Measurements from ENCODE around the gene TMCO1. TPM values are rescaled to one million over a fixed set of nuclear protein-coding genes. Genes with fewer than 3 reads are reported as not detected.
"Not testable (repeated sequence)": the region's sequence is repeated elsewhere in the genome, so short reads cannot be mapped to it uniquely, and the experiment has no call there.

Gene TMCO1, protein sequence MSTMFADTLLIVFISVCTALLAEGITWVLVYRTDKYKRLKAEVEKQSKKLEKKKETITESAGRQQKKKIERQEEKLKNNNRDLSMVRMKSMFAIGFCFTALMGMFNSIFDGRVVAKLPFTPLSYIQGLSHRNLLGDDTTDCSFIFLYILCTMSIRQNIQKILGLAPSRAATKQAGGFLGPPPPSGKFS
- total RNA-seq = 149 TPM

GRCh38 chr1:165768513-165769394, at the start of gene TMCO1:
Gene TMCO1 (minus strand): TSS chr1:165768868. CDS start chr1:165768751, 117 bp downstream.
- peak; percentile 96 for DNase-seq (ENCODE audit: low spot score)

DNA sequence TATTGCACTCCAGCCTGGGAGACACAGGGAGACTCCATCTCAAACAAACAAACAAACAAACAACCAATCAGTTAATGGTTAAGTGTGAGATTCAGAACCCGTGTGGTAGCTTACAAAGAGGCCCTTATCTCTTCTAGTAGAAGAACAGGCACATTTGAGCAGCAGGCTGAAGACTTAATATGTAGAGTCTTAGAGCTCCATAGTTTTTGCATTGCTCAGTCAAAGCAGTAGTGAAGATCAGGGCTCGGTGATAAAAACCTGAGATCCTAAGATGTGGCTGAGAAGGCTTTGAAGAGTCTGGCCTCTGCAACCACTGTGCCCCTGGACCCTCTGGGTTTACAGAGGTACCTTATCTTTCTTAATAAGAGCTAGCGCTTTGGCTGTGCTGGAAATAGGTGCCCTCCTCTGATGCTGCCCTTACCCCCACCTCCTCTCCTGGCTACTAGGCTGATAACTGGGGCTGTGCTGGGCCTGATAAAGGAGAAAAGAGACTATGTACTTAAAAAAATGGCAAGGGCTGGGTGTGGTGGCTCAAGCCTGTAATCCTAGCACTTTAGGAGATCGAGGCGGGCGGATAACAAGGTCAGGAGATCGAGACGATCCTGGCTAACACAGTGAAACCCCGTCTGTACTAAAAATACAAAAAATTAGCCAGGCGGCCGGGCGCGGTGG, 48.3 kb upstream of the TMCO1 start:
- no peak for DNase-seq (ENCODE audit: low spot score)

GRCh38 chr1:165816157-165816556, 47.5 kb upstream of the TMCO1 start:
- no peak for DNase-seq (ENCODE audit: low spot score)

DNA sequence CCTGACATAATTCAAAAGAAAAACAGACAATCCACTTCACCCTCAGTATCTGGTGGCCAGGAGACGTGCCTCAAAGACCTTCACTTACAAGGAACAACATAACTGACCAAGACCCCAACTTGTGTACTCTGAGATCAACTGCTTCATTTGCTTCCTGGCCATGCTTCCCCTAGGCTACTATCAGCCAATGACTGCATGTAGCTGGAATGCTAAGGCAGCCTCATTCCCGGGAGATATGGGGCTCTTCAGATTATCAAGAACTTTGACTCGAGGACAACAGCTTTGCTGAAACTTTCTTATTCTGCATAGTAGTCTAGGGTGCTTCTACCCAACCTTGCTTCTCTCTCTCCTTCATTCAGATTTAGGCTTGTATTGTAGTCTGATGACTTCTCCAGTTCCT, 47.1 kb upstream of the TMCO1 start:
- DNase-seq (ENCODE audit: low spot score) = no peak

DNA sequence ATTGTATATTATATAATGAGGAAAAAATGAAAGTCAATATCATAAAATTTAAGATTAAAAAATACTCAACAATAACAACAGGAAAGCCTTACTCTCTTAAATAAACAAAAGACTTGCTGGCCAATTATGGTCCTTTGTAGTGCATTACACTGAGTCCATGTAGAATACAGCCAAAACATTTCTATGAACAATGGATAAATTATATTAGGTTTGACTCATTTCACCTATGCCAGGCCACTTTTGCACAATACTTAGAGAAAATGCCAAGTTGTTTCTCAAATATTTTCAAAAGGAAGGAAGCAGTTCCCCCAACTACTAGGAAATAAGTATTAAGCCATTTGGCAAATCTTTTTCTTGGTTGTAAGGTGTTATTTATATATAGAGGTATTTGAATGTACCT, 38.9 kb upstream of the TMCO1 start:
- DNase-seq (ENCODE audit: low spot score) = no peak

DNA sequence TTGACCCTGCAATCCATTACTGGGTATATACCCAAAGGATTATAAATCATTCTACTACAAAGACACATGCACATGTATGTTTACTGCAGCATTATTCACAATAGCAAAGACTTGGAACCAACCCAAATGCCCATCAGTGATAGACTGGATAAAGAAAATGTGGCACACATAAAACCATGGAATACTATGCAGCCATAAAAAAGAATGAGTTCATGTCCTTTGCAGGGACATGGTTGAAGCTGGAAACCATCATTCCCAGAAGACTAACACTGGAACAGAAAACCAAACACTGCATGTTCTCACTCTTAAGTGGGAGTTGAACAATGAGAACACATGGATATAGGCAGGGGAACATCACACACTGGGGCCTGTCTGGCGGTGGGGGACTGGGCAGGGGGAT, 35.8 kb upstream of the TMCO1 start:
- DNase-seq (ENCODE audit: low spot score) = not testable (repeated sequence)

DNA sequence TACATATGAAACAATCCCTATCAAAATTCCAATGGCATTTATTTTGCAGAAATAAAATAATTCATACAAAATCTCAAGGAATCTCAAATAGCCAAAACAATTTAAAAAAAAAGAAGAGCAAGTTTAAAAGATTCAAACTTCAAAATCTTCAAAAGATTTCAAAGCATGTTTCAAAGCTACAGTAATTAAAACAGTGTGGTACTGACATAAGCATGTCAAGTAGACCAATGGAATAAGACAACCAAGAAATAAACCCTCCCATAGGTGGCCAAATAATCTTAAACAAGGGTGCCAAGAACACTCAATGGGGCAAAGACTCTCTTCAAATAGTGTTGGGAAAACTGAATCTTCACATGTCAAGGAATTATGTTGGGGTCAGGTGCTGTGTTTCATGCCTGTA, 30.7 kb upstream of the TMCO1 start:
- DNase-seq (ENCODE audit: low spot score) = no peak

- DNase-seq (ENCODE audit: low spot score) = no peak
Measured at GRCh38 chr1:165795894-165796293, 27.2 kb upstream of the TMCO1 start.

- DNase-seq (ENCODE audit: low spot score) = no peak
Measured at GRCh38 chr1:165793951-165794350, 25.3 kb upstream of the TMCO1 start.

DNA sequence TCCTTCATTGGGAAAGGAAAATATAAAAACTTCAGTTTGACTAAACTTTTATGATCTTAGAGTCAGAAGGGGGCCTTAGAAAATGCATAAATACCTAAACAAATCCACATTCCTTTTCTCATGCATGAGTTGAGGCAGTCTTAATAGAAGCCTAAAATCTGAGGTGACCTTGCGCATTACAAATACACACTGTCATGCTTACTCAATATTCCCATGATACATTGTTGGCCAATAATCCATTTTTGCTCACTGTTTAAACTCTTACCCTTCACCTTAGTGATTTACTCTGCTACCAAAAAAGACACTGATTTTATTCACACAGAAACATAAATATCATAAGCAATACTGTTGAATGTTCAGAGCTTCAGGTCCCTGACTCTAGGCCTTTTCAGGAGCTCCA, 19.1 kb upstream of the TMCO1 start:
- no peak for DNase-seq (ENCODE audit: low spot score)

- not testable (repeated sequence) for DNase-seq (ENCODE audit: low spot score)
Measured at GRCh38 chr1:165783519-165783918, 14.9 kb upstream of the TMCO1 start.

GRCh38 chr1:165778197-165778596, 9.5 kb upstream of the TMCO1 start:
- not testable (repeated sequence) for DNase-seq (ENCODE audit: low spot score)

- no peak for DNase-seq (ENCODE audit: low spot score)
Measured at GRCh38 chr1:165773324-165773965, 4.8 kb upstream of the TMCO1 start.

GRCh38 chr1:165772739-165773138, 4.1 kb upstream of the TMCO1 start:
- no peak for DNase-seq (ENCODE audit: low spot score)

DNA sequence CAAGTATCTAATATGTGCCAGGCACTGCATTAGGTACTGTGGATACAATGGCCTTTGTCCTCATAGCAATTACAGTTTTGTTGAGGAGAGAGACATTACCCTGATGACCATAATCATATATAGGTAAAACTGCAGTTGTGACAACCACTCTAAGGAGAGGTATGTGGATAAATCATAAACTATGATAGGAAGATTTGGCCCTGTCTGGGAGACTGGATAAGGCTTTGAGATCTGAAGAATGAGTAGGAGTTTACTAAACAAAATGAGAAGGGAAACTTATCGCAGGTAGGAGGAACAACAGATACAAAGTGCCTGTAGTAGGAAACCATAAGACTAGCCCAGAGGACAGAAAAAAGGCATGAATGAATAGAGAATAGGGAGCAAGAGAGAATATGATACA, 4.4 kb downstream of the TMCO1 start:
- DNase-seq (ENCODE audit: low spot score) = no peak

DNA sequence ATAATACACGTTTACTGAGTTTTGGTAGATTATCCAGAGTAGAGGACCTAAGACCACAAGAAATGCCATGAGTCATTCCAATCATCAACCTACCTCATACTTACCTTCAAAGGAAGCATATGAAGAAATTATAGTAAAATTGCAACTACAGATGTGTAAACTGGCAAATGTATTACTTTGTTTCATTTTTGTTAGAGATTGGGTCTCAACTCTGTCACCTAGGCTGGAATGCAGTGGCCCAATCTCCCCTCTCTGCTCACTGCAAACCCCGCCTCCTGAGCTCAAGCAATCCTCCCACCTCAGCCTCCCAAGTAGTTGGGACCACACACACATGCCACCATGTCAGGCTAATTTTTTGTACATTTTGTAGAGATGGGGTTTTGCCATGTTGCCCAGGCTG, 5.2 kb downstream of the TMCO1 start:
- DNase-seq (ENCODE audit: low spot score) = no peak

DNA sequence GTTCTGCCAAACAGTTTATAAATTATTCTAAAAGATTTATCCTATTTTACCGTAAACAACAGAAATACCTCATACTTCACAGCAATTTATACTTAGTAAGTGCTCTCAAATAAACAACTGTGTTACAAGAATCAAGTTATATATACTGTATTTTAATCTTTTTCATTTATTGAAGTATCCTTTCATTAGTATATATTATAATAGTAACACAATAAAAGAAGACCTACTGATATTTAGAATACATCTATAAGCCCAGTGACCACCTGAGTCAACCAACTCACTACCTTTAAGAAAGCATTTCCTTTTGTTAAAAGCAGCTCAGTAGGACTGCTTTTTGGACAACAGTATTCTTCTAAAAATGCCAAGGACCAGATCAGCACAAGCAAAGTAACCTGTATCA, 5.9 kb downstream of the TMCO1 start:
- DNase-seq (ENCODE audit: low spot score) = no peak

DNA sequence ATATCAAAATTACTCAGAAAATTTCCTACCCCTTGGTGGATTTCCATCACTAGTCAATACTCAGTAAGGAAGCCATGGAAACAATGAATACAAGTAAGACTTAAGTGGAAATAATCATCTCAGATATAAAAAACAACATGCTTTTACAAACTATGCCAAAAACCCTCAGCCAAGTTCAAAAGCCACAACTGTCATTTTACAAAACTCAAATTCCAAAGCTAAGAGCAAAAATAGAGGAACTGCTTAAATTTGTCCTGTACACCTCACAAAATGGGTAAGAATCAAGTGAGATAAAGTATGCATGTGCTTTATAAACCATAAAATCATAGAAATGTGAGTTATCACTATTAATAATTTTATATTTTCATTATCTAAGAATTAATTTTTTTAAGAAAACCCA, 9.6 kb downstream of the TMCO1 start:
- DNase-seq (ENCODE audit: low spot score) = no peak

- no peak for DNase-seq (ENCODE audit: low spot score)
Measured at GRCh38 chr1:165755393-165756010, 13.2 kb downstream of the TMCO1 start.

- DNase-seq (ENCODE audit: low spot score) = no peak
Measured at GRCh38 chr1:165753934-165754333, 14.7 kb downstream of the TMCO1 start.

- no peak for DNase-seq (ENCODE audit: low spot score)
Measured at GRCh38 chr1:165748550-165748949, 20.1 kb downstream of the TMCO1 start.
